AG04450 (cell line): Measurements from ENCODE around the gene LMAN1L. TPM values are rescaled to one million over a fixed set of nuclear protein-coding genes. Genes with fewer than 3 reads are reported as not detected.
A peak's percentile ranks its signal among the peaks of the same experiment; 100 is the strongest.

ENCODE experiments used
- CTCF ChIA-PET: fragments of 300-600, 350-600 bp; formaldehyde crosslinking; extraction: SDS; loops from one replicate; lab custom pipeline; 2022; ENCODE audit warnings: antibody characterized with exemption, inconsistent platforms; lab: Charles Lee
- POLR2A ChIA-PET: fragments of 350-600 bp; formaldehyde crosslinking; extraction: SDS; loops from one replicate; lab custom pipeline; 2021; ENCODE audit warnings: antibody characterized with exemption, inconsistent platforms; lab: Yijun Ruan, JAX
- DNase-seq: peaks from one replicate; pipeline ENCODE4 v3.0.0-alpha.2; 2011; ENCODE audit warnings: low read depth, low spot score
- H3K27ac ChIP-seq: one replicate; pipeline ENCODE4 v1.5.1; 2012; ENCODE audit warnings: low read depth, low read length, control low read depth
- H3K27me3 ChIP-seq: one replicate; pipeline ENCODE4 v1.6.0; 2012; ENCODE audit warnings: low read length; ENCODE audit not compliant: control insufficient read depth, insufficient read depth
- H3K4me3 ChIP-seq: 2 replicates; pipeline ENCODE4 v1.5.1; 2011; ENCODE audit warnings: mild to moderate bottlenecking, low read depth, low read length, control low read depth
- H3K9me3 ChIP-seq: 2 replicates; pipeline ENCODE4 v1.5.1; 2012; ENCODE audit warnings: low read length; ENCODE audit not compliant: control insufficient read depth, insufficient read depth
- polyA plus RNA-seq: library from polyadenylated mRNA; depleted of rRNA; stranded (reverse); fragments of >200 nt; gene quantifications from 2 replicates; pipeline ENCODE4 v1.2.3, GENCODE V29; 2011
- TF ChIP-seq, protein P1 (sequence below): IDR thresholded peaks from 2 replicates; pipeline ENCODE4 v1.5.1; 2011; ENCODE audit warnings: low read depth, low read length, control low read depth, inconsistent platforms

The LMAN1L gene
- polyA plus RNA-seq, 1 experiment: not detected

- Histone ChIP-seq H3K4me3 (no peak overlapping the region), H3K27me3 (no peaks in the 10 kb centered on the region), H3K27ac (no peak overlapping the region), H3K9me3 (no peaks in the 10 kb centered on the region)
- TF ChIP-seq, protein P1, sequence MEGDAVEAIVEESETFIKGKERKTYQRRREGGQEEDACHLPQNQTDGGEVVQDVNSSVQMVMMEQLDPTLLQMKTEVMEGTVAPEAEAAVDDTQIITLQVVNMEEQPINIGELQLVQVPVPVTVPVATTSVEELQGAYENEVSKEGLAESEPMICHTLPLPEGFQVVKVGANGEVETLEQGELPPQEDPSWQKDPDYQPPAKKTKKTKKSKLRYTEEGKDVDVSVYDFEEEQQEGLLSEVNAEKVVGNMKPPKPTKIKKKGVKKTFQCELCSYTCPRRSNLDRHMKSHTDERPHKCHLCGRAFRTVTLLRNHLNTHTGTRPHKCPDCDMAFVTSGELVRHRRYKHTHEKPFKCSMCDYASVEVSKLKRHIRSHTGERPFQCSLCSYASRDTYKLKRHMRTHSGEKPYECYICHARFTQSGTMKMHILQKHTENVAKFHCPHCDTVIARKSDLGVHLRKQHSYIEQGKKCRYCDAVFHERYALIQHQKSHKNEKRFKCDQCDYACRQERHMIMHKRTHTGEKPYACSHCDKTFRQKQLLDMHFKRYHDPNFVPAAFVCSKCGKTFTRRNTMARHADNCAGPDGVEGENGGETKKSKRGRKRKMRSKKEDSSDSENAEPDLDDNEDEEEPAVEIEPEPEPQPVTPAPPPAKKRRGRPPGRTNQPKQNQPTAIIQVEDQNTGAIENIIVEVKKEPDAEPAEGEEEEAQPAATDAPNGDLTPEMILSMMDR: no peak
- POLR2A ChIA-PET: no interaction called here
- CTCF ChIA-PET: interaction anchor here (1.4 kb wide), 1 partner anchor 38 kb away, joined by 4 read pairs; no protein-coding TSS in a partner anchor
- no peak for DNase-seq
Measured at GRCh38 chr15:74863239-74864056, 50.8 kb downstream of the LMAN1L start.

DNA sequence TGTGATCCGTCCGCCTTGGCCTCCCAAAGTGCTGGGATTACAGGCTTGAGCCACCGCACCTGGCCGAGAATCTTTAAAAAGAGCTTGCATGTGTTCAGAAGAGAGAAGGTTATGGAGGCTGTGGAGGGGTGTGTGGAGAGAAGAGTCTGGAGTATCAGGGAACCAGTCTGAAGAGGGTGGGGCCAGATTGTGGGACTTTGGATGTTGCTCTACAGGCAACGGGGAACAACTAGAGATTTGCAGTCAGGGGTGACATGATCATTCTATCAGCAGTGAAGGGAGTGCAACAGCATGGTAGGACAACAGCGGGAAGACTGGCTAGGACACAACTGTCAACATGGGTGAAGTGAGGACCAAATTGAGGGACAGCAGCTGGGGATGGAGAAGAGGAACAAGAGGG, 51.7 kb downstream of the LMAN1L start:
- ChIA-PET CTCF (no interaction called here), POLR2A (no interaction called here)
- Histone ChIP-seq H3K4me3 (no peak overlapping the region), H3K27ac (no peak overlapping the region), H3K27me3 (no peaks in the 10 kb centered on the region), H3K9me3 (no peaks in the 10 kb centered on the region)
- no peak for DNase-seq
- TF ChIP-seq, protein P1: no peak

DNA sequence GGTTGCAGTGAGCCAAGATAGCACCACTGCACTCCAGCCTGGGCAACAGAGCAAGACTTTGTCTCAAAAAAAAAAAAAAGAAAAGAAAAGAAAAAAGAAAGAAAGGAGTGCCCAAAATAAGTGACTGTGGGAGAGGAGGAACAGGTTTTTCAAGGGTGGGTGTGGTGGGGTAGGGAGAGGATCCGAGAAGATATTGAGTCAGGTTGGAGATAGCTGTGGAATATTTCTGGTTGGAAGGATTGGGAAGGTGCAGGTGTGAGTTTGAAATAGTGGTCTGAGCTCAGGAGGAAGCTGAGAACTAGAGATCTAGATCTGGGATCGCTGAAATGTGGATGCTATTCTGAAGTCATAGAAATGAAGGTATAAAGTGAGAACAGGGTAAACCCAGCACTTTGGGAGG, 52.7 kb downstream of the LMAN1L start:
- no peaks in the 10 kb centered on the region for H3K9me3 ChIP-seq
- DNase-seq: no peak
- TF ChIP-seq, protein P1: no peak
- H3K27me3 ChIP-seq: no peaks in the 10 kb centered on the region
- ChIA-PET CTCF (interaction anchor here (0.7 kb wide), 1 partner anchor 23 kb away, joined by 3 read pairs; no protein-coding TSS in a partner anchor), POLR2A (interaction anchor here (0.6 to 0.7 kb wide), 2 partner anchors 37 to 40 kb away, joined by 4 to 6 read pairs; no protein-coding TSS in a partner anchor)
- H3K4me3 ChIP-seq: no peak overlapping the region
- no peak overlapping the region for H3K27ac ChIP-seq

GRCh38 chr15:74866090-74866489, 53.5 kb downstream of the LMAN1L start:
- CTCF ChIA-PET: interaction anchor here (1.1 kb wide), 1 partner anchor 36 kb away, joined by 3 read pairs; no protein-coding TSS in a partner anchor
- no peaks in the 10 kb centered on the region for H3K9me3 ChIP-seq
- H3K27ac ChIP-seq: peak overlapping the region; percentile 66
- DNase-seq: peak; percentile 48
- TF ChIP-seq, protein P1: no peak
- no peaks in the 10 kb centered on the region for H3K27me3 ChIP-seq
- POLR2A ChIA-PET: interaction anchor here (0.6 kb wide), 1 partner anchor 41 kb away, joined by 6 read pairs; no protein-coding TSS in a partner anchor
- H3K4me3 ChIP-seq: no peak overlapping the region
